RWPE2 (cell line): Measurements from ENCODE around the gene UNC93B1.

Experiments used
- ATAC-seq: fragments of 200-7000 bp; cut with Tn5 transposase; 3 replicates; pipeline ENCODE4 v1.9.1; 2021; ENCODE audit warnings: low read depth
- DNase-seq: peaks from one replicate; pipeline ENCODE4 v3.0.0-alpha.2; 2020; ENCODE audit warnings: low spot score
- H3K27ac ChIP-seq: fragments of 450-650 bp; 2 replicates; pipeline ENCODE4 v1.5.1; 2017; ENCODE audit warnings: mild to moderate bottlenecking; ENCODE audit not compliant: poor library complexity, severe bottlenecking
- H3K27me3 ChIP-seq: fragments of 250-450 bp; sonication (Bioruptor Pico); 2 replicates; pipeline ENCODE4 v1.5.1; 2021; ENCODE audit warnings: mild to moderate bottlenecking, moderate library complexity; ENCODE audit not compliant: insufficient read depth, poor library complexity, severe bottlenecking
- H3K36me3 ChIP-seq: fragments of 250-450 bp; sonication (Bioruptor Pico); 2 replicates; pipeline ENCODE4 v1.5.1; 2020; ENCODE audit warnings: low read depth, mild to moderate bottlenecking, moderate library complexity
- H3K4me1 ChIP-seq: fragments of 250-450 bp; sonication (Bioruptor Pico); 2 replicates; pipeline ENCODE4 v1.5.1; 2021; ENCODE audit warnings: mild to moderate bottlenecking, moderate library complexity; ENCODE audit not compliant: insufficient read depth, poor library complexity, severe bottlenecking
- H3K4me3 ChIP-seq: fragments of 250-450 bp; sonication (Bioruptor Pico); 2 replicates; pipeline ENCODE4 v1.5.1; 2021; ENCODE audit warnings: mild to moderate bottlenecking, moderate library complexity; ENCODE audit not compliant: severe bottlenecking
- H3K9me3 ChIP-seq: fragments of 250-450 bp; sonication (Bioruptor Pico); 2 replicates; pipeline ENCODE4 v1.5.1; 2021; ENCODE audit warnings: mild to moderate bottlenecking, moderate library complexity; ENCODE audit not compliant: severe bottlenecking
- CTCF ChIP-seq: fragments of 450-650 bp; IDR thresholded peaks from one replicate; pipeline ENCODE4 v1.5.1; 2017; ENCODE audit warnings: mild to moderate bottlenecking, moderate library complexity; ENCODE audit not compliant: poor library complexity, severe bottlenecking

Gene UNC93B1

GRCh38 chr11:68022531-68022930 is 18.6 kb upstream of the UNC93B1 start:
- Histone ChIP-seq H3K27ac (no peak overlapping the region), H3K36me3 (peaks cover 15% of the 10 kb centered on the region; the same call in 1 of the 2 replicates), H3K4me1 (no peaks in the 10 kb centered on the region), H3K9me3 (peaks cover 2% of the 10 kb centered on the region), H3K27me3 (no peaks in the 10 kb centered on the region), H3K4me3 (no peak overlapping the region)
- no peak for ATAC-seq
- TF ChIP-seq CTCF = no peak
- DNase-seq = no peak

- no peak overlapping the region for H3K27ac ChIP-seq
- H3K4me1 ChIP-seq = peaks cover 6% of the 10 kb centered on the region
- H3K36me3 ChIP-seq = peaks cover 10% of the 10 kb centered on the region; the same call in 1 of the 2 replicates
- ATAC-seq (no peak), DNase-seq (no peak)
- no peak overlapping the region for H3K4me3 ChIP-seq
- H3K27me3 ChIP-seq = no peaks in the 10 kb centered on the region
- peak; percentile 40 for TF ChIP-seq CTCF
- peaks cover 2% of the 10 kb centered on the region for H3K9me3 ChIP-seq
These were observed 17.4 kb upstream of the UNC93B1 start for GRCh38 chr11:68021167-68021787.

GRCh38 chr11:68020575-68020974 is 16.7 kb upstream of the UNC93B1 start:
- H3K27ac ChIP-seq = no peak overlapping the region
- ATAC-seq = peak; percentile 53
- H3K9me3 ChIP-seq = peaks cover 2% of the 10 kb centered on the region
- no peak overlapping the region for H3K4me3 ChIP-seq
- no peaks in the 10 kb centered on the region for H3K27me3 ChIP-seq
- H3K36me3 ChIP-seq = peaks cover 9% of the 10 kb centered on the region; the same call in 1 of the 2 replicates
- no peak for DNase-seq
- H3K4me1 ChIP-seq = peaks cover 6% of the 10 kb centered on the region
- peak; percentile 40 for TF ChIP-seq CTCF

GRCh38 chr11:68019486-68019885 is 15.6 kb upstream of the UNC93B1 start:
- ATAC-seq (no peak), DNase-seq (no peak)
- no peak for TF ChIP-seq CTCF
- Histone ChIP-seq H3K36me3 (peaks cover 2% of the 10 kb centered on the region; the same call in 1 of the 2 replicates), H3K9me3 (peaks cover 2% of the 10 kb centered on the region), H3K27me3 (no peaks in the 10 kb centered on the region), H3K4me1 (peaks cover 9% of the 10 kb centered on the region), H3K4me3 (no peak overlapping the region), H3K27ac (no peak overlapping the region)

- H3K27me3 ChIP-seq = no peaks in the 10 kb centered on the region
- TF ChIP-seq CTCF = no peak
- no peaks in the 10 kb centered on the region for H3K9me3 ChIP-seq
- no peaks in the 10 kb centered on the region for H3K36me3 ChIP-seq
- no peak overlapping the region for H3K4me3 ChIP-seq
- no peak for DNase-seq
- no peak overlapping the region for H3K27ac ChIP-seq
- H3K4me1 ChIP-seq = peaks cover 14% of the 10 kb centered on the region
- ATAC-seq = no peak
These were observed 14.9 kb upstream of the UNC93B1 start for GRCh38 chr11:68018730-68019190.
